ENCODE data around the gene P2RY2. TPM values are rescaled to one million over a fixed set of nuclear protein-coding genes. Genes with fewer than 3 reads are reported as not detected.
"Not testable (repeated sequence)": the region's sequence is repeated elsewhere in the genome, so short reads cannot be mapped to it uniquely, and the experiment has no call there.

The P2RY2 gene
- polyA plus RNA-seq, 3 donors: 2.8 to 24.1 (median 12.7) TPM

GRCh38 chr11:73229896-73230875 is 12.1 kb downstream of the P2RY2 start:
- no peak overlapping the region for H3K4me2 ChIP-seq (replicated peaks; ENCODE audit: extremely low read depth, low read length, poor library complexity, severe bottlenecking)
- no peaks in the 10 kb centered on the region for H3K27me3 ChIP-seq (ENCODE audit: control insufficient read depth in 2 of 2, insufficient read depth in 2 of 2, low read length in 2 of 2)
- no peaks in the 10 kb centered on the region for H3K4me1 ChIP-seq (ENCODE audit: control insufficient read depth in 1 of 2, insufficient read depth in 2 of 2, low read length in 2 of 2)
- H3K36me3 ChIP-seq (replicated peaks in 1 of 2; ENCODE audit: control insufficient read depth in 1 of 2, insufficient read depth in 2 of 2, low read length in 2 of 2): peaks cover 63 to 89% of the 10 kb centered on the region in 2 donors
- Mint-ChIP-seq H3K27me3 (ENCODE audit: low read depth in 3 of 3) (peaks cover 0 to 1% (median 0%) of the 10 kb centered on the region in 3 donors), H3K27ac (peak overlapping the region in 4 of 7 donors; percentile 6 to 67 (median 55)), H3K36me3 (peaks cover 61 to 80% of the 10 kb centered on the region in 2 donors), H3K4me3 (no peak overlapping the region), H3K4me1 (peaks cover 15% of the 10 kb centered on the region), H3K9me3 (no peaks in the 10 kb centered on the region)
- H3K79me2 ChIP-seq (ENCODE audit: insufficient read depth, low read length): peaks cover 90% of the 10 kb centered on the region
- no peak overlapping the region for H3K4me3 ChIP-seq (replicated peaks in 1 of 3; ENCODE audit: low read depth in 2 of 3, low read length in 3 of 3)
- H3K27ac ChIP-seq (ENCODE audit: low read depth in 1 of 2, low read length in 2 of 2): peak overlapping the region in 1 of 2 donors; percentile 27
- WGBS (ENCODE audit: insufficient coverage): 93% methylated on average over 13 of the region's 16 CpGs
- intact Hi-C loops (cut with micrococcal nuclease): no loop called here
- H3K9me3 ChIP-seq (replicated peaks in 1 of 2; ENCODE audit: control insufficient read depth in 1 of 2, insufficient read depth in 1 of 2, low read length in 2 of 2): no peaks in the 10 kb centered on the region
- no peak overlapping the region for H3K9ac ChIP-seq (ENCODE audit: insufficient read depth, low read length, poor library complexity, severe bottlenecking)
- DNase-seq: no peak
- H2AFZ ChIP-seq (ENCODE audit: insufficient read depth, low read depth, low read length, poor library complexity, severe bottlenecking): no peak overlapping the region
- TF ChIP-seq CTCF (IDR thresholded peaks at IDR 0.05): no peak
- peaks cover 48% of the 10 kb centered on the region for H4K20me1 ChIP-seq (ENCODE audit: insufficient read depth, low read length)

GRCh38 chr11:73230931-73231330 is 12.8 kb downstream of the P2RY2 start:
- peaks cover 66 to 92% of the 10 kb centered on the region in 2 donors for H3K36me3 ChIP-seq (replicated peaks in 1 of 2; ENCODE audit: control insufficient read depth in 1 of 2, insufficient read depth in 2 of 2, low read length in 2 of 2)
- Mint-ChIP-seq H3K4me1 (peaks cover 7% of the 10 kb centered on the region), H3K27me3 (ENCODE audit: low read depth in 3 of 3) (peaks cover 0 to 1% (median 0%) of the 10 kb centered on the region in 3 donors), H3K36me3 (peaks cover 63 to 85% of the 10 kb centered on the region in 2 donors), H3K9me3 (no peaks in the 10 kb centered on the region), H3K4me3 (no peak overlapping the region), H3K27ac (peak overlapping the region in 3 of 7 donors; percentile 44 to 65 (median 46))
- no peaks in the 10 kb centered on the region for H3K4me1 ChIP-seq (ENCODE audit: control insufficient read depth in 1 of 2, insufficient read depth in 2 of 2, low read length in 2 of 2)
- H2AFZ ChIP-seq (ENCODE audit: insufficient read depth, low read depth, low read length, poor library complexity, severe bottlenecking): no peak overlapping the region
- no peak for DNase-seq
- intact Hi-C loops (cut with micrococcal nuclease): no loop called here
- 100% methylated on average over 3 of the region's 7 CpGs for WGBS (ENCODE audit: insufficient coverage)
- no peak for TF ChIP-seq CTCF (IDR thresholded peaks at IDR 0.05)
- H3K4me2 ChIP-seq (replicated peaks; ENCODE audit: extremely low read depth, low read length, poor library complexity, severe bottlenecking): no peak overlapping the region
- no peak overlapping the region for H3K9ac ChIP-seq (ENCODE audit: insufficient read depth, low read length, poor library complexity, severe bottlenecking)
- no peak overlapping the region for H3K4me3 ChIP-seq (replicated peaks in 1 of 3; ENCODE audit: low read depth in 2 of 3, low read length in 3 of 3)
- H3K79me2 ChIP-seq (ENCODE audit: insufficient read depth, low read length): peaks cover 90% of the 10 kb centered on the region
- H3K27me3 ChIP-seq (ENCODE audit: control insufficient read depth in 2 of 2, insufficient read depth in 2 of 2, low read length in 2 of 2): no peaks in the 10 kb centered on the region
- peaks cover 40% of the 10 kb centered on the region for H4K20me1 ChIP-seq (ENCODE audit: insufficient read depth, low read length)
- no peaks in the 10 kb centered on the region for H3K9me3 ChIP-seq (replicated peaks in 1 of 2; ENCODE audit: control insufficient read depth in 1 of 2, insufficient read depth in 1 of 2, low read length in 2 of 2)
- H3K27ac ChIP-seq (ENCODE audit: low read depth in 1 of 2, low read length in 2 of 2): no peak overlapping the region

- peaks cover 31% of the 10 kb centered on the region for H4K20me1 ChIP-seq (ENCODE audit: insufficient read depth, low read length)
- WGBS (ENCODE audit: insufficient coverage): no CpG with 5 or more reads among the region's 7 CpGs
- H3K4me3 ChIP-seq (replicated peaks in 1 of 3; ENCODE audit: low read depth in 2 of 3, low read length in 3 of 3); H3K27me3 ChIP-seq (ENCODE audit: control insufficient read depth in 2 of 2, insufficient read depth in 2 of 2, low read length in 2 of 2); H3K4me2 ChIP-seq (replicated peaks; ENCODE audit: extremely low read depth, low read length, poor library complexity, severe bottlenecking); H3K9me3 Mint-ChIP-seq; H3K4me3 Mint-ChIP-seq; H3K9me3 ChIP-seq (replicated peaks in 1 of 2; ENCODE audit: control insufficient read depth in 1 of 2, insufficient read depth in 1 of 2, low read length in 2 of 2); H3K4me1 ChIP-seq (ENCODE audit: control insufficient read depth in 1 of 2, insufficient read depth in 2 of 2, low read length in 2 of 2); DNase-seq; H3K27me3 Mint-ChIP-seq (ENCODE audit: low read depth in 3 of 3); H2AFZ ChIP-seq (ENCODE audit: insufficient read depth, low read depth, low read length, poor library complexity, severe bottlenecking); intact Hi-C loops (cut with micrococcal nuclease); H3K9ac ChIP-seq (ENCODE audit: insufficient read depth, low read length, poor library complexity, severe bottlenecking): not testable (repeated sequence)
- peaks cover 90% of the 10 kb centered on the region for H3K79me2 ChIP-seq (ENCODE audit: insufficient read depth, low read length)
- peaks cover 64 to 85% of the 10 kb centered on the region in 2 donors for H3K36me3 ChIP-seq (replicated peaks in 1 of 2; ENCODE audit: control insufficient read depth in 1 of 2, insufficient read depth in 2 of 2, low read length in 2 of 2)
- peaks cover 13% of the 10 kb centered on the region for H3K4me1 Mint-ChIP-seq
- H3K27ac ChIP-seq (ENCODE audit: low read depth in 1 of 2, low read length in 2 of 2): peak overlapping the region in 1 of 2 donors; percentile 3
- peaks cover 61 to 84% of the 10 kb centered on the region in 2 donors for H3K36me3 Mint-ChIP-seq
- H3K27ac Mint-ChIP-seq: peak overlapping the region in 3 of 7 donors; percentile 12 to 77 (median 55)
Measured at GRCh38 chr11:73232487-73232886, 14.4 kb downstream of the P2RY2 start.

Data from CD14-positive monocyte (primary cell).